ENCODE measurements around the gene KCNMA1.
A peak's percentile ranks its signal among the peaks of the same experiment; 100 is the strongest.

The KCNMA1 gene

DNA sequence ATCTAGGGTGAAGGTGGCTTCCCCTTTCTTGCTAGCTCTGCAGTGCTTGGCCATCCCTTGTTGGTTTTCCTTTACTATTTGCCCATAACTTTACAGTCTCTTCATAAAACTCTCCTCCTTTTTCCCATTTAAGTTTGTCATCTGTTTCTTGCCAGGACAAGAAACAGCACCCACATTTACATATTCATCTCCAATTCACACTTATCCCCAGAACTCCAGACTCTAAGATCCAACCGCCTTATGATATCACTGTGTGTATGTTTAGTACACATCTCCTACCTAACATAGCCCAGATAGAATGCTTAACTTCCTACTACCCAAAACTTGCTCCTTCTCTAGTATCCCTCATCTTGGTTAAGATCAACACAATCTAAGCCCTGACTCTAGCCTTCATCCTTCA is 622.2 kb downstream of the KCNMA1 start:
- TF ChIP-seq, protein P1, sequence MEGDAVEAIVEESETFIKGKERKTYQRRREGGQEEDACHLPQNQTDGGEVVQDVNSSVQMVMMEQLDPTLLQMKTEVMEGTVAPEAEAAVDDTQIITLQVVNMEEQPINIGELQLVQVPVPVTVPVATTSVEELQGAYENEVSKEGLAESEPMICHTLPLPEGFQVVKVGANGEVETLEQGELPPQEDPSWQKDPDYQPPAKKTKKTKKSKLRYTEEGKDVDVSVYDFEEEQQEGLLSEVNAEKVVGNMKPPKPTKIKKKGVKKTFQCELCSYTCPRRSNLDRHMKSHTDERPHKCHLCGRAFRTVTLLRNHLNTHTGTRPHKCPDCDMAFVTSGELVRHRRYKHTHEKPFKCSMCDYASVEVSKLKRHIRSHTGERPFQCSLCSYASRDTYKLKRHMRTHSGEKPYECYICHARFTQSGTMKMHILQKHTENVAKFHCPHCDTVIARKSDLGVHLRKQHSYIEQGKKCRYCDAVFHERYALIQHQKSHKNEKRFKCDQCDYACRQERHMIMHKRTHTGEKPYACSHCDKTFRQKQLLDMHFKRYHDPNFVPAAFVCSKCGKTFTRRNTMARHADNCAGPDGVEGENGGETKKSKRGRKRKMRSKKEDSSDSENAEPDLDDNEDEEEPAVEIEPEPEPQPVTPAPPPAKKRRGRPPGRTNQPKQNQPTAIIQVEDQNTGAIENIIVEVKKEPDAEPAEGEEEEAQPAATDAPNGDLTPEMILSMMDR (IDR thresholded peaks at IDR 0.05; ENCODE audit: low read depth, low read length) = no peak

DNA sequence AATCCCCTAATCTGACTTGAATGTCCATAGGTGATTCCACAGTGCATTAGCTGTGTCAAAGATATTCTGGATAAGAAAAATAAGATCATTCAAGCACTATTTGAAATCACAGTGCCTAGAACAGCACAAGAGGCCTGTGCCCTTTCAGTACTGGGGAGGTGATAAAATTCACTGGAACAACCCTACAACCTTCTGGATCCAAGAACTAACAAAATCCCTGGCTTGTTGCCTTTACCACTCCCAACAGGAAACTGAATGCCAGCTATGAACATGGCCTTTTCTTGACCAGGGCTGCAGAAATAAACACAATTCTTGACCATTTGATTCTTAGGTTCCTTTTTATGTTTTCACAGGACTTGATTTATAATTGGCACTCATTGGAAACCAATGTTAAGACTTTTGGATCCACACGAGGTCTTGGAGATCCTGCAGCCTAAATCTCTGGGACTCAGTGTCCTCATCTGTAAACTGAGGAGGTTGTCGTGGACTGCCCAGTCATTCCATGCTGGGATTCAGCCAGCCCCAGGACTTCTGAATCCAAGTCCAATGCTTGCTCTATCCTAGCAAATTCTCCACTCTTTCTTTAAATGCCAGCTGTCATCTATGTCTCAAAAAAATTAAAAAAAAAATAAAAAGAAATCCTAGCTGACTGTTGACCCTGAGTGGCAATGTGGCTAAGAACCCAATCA is 624.7 kb downstream of the KCNMA1 start:
- TF ChIP-seq, protein P1 (IDR thresholded peaks at IDR 0.05; ENCODE audit: low read depth, low read length) = no peak
- DNase-seq (ENCODE audit: extremely low read depth, low read depth) = no peak

More for the DNA sequence above, 622.2 kb downstream of the KCNMA1 start:
- no peak for DNase-seq (ENCODE audit: extremely low read depth, low read depth)

GRCh38 chr10:77011874-77012811 is 625.5 kb downstream of the KCNMA1 start:
- peak; percentile 74 for DNase-seq (ENCODE audit: extremely low read depth, low read depth)
- TF ChIP-seq, protein P1 (IDR thresholded peaks at IDR 0.05; ENCODE audit: low read depth, low read length) = no peak

DNA sequence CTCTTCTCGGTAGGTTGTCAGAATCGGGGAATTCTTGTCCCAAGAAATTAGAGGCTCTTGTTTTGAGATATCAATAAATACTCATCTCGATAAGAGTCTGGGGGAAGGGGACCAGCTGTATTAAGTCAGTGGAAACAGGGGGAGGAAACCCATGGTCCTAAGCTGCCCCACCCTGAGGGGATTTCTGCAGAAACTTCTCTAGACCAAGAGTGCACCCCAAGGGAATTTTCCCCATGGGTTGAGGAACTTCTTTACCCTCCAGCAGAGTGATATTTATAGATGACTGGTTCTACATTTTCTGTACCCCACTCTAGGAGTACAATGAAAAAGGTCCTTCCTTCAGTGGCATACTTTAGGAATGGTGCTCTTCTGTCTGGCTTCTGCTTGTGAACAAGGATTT is 627.2 kb downstream of the KCNMA1 start:
- no peak for DNase-seq (ENCODE audit: extremely low read depth, low read depth)
- TF ChIP-seq, protein P1 (IDR thresholded peaks at IDR 0.05; ENCODE audit: low read depth, low read length) = no peak

DNA sequence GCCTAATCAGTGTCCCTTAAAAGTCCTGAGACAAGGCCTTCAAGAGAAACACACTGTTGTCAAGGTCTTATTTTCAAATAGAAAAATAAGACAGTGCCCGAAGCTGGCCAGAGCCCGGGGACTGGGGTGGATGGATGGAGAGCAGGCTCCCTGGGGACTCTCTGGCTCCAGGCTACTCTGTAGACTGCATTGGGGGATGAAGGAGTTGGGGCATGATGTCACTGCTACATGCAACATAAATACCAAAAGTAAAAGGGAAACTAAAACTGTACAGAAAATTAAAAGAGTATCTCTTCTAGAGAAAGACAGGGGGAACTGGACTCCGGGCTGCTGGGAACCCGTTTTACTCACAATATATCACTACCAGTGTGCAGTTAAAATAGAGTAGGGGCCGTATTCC is 629.8 kb downstream of the KCNMA1 start:
- no peak for DNase-seq (ENCODE audit: extremely low read depth, low read depth)
- TF ChIP-seq, protein P1 (IDR thresholded peaks at IDR 0.05; ENCODE audit: low read depth, low read length) = no peak

DNA sequence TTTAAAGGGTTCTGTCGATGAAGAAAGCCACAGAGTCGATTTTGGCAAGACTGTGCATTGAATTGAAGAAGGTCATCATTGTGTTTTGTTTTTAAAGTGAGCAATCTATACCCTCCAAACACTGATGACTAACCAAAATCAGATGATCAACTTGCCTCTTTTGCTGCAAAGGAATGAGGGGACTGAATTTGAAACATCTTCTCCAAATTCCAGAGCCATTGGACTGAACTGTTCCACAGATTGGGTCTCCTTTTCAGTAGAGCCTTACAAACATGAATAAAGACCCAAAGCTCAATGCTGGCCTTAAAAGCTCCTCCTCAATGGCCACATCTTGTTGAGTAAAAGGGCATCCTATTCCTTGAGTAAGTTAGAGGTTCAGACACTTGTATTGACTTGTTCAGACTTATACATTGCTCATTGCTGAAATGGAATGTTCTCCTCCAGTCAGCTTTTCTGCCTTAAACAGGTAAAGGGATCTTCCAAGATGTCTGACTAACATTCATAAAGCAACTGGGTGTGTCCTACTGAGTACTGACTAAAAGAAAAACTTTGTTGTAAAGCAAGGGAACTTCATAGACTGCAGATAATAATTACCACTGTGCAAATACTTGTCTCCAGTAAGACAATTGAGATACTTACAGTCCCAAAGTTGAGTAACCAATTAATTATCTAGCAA is 630.6 kb downstream of the KCNMA1 start:
- TF ChIP-seq, protein P1 (IDR thresholded peaks at IDR 0.05; ENCODE audit: low read depth, low read length) = no peak
- no peak for DNase-seq (ENCODE audit: extremely low read depth, low read depth)

Data from AG09319 (cell line).